HepG2 (cell line): ENCODE results near the gene FBXW8. TPM values are rescaled to one million over a fixed set of nuclear protein-coding genes. Genes with fewer than 3 reads are reported as not detected.

Experiments
- ATF7 ChIP-seq, 2 experiments: fragments of 450-650 bp in 1 of 2; sonication (generic) in 1 of 2; formaldehyde crosslinking in 1 of 2; IDR thresholded peaks; 2 replicates each; pipeline versions ENCODE4 v1.4.0 to v1.6.1; 2016 to 2020; ENCODE audit warnings: antibody characterized with exemption in 1 of 2, mild to moderate bottlenecking in 1 of 2, missing genetic modification reagents in 1 of 2
- DNMT1 ChIP-seq: sonication (generic); formaldehyde crosslinking; IDR thresholded peaks from 2 replicates; pipeline ENCODE4 v1.5.1; 2020; ENCODE audit warnings: mild to moderate bottlenecking, missing genetic modification reagents
- HMG20A ChIP-seq: IDR thresholded peaks from 2 replicates; pipeline ENCODE4 v1.6.1; 2016; ENCODE audit warnings: borderline replicate concordance
- IRF9 ChIP-seq: sonication (generic); formaldehyde crosslinking; IDR thresholded peaks from 2 replicates; pipeline ENCODE4 v1.8.0; 2022; ENCODE audit warnings: missing genetic modification reagents, mild to moderate bottlenecking, borderline replicate concordance
- KLF15 ChIP-seq: sonication (generic); formaldehyde crosslinking; IDR thresholded peaks from 2 replicates; pipeline ENCODE4 v1.8.1; 2023; ENCODE audit warnings: borderline replicate concordance, mild to moderate bottlenecking, inconsistent platforms, missing genetic modification reagents, mixed read lengths
- NFATC3 ChIP-seq: sonication (generic); formaldehyde crosslinking; IDR thresholded peaks from 2 replicates; pipeline ENCODE4 v1.5.1; 2020; ENCODE audit warnings: mild to moderate bottlenecking, missing genetic modification reagents
- NFKBIZ ChIP-seq: IDR thresholded peaks from 2 replicates; pipeline ENCODE4 v1.6.1; 2018; ENCODE audit warnings: missing genetic modification reagents, missing compliant biosample characterization
- NR2F1 ChIP-seq, 2 experiments: fragments of 450-650 bp in 1 of 2; formaldehyde crosslinking in 1 of 2; IDR thresholded peaks; 2 replicates each; pipeline versions ENCODE4 v1.5.0 to v1.6.1; 2016 to 2020; ENCODE audit warnings: mild to moderate bottlenecking in 1 of 2, missing compliant biosample characterization in 1 of 2, missing genetic modification reagents in 1 of 2, moderate library complexity in 1 of 2
- NR2F6 ChIP-seq, 2 experiments: IDR thresholded peaks; 2 replicates each; pipeline ENCODE4 v1.6.1; 2016; ENCODE audit warnings: antibody characterized with exemption in 1 of 2, mild to moderate bottlenecking in 1 of 2
- RAD21 ChIP-seq: fragments of 450-650 bp; formaldehyde crosslinking; IDR thresholded peaks from 2 replicates; pipeline ENCODE4 v1.5.0; 2020; ENCODE audit warnings: mild to moderate bottlenecking
- SAP130 ChIP-seq: IDR thresholded peaks from 2 replicates; pipeline ENCODE4 v1.6.1; 2016; ENCODE audit warnings: low read depth
- SMC3 ChIP-seq: IDR thresholded peaks from 2 replicates; pipeline ENCODE4 v1.6.1; 2011; ENCODE audit warnings: low read length, improper control_type of control experiment
- ZBTB40 ChIP-seq, 2 experiments: fragments of 450-650 bp in 1 of 2; sonication (generic) in 1 of 2; formaldehyde crosslinking in 1 of 2; IDR thresholded peaks; 2 replicates each; pipeline versions ENCODE4 v1.6.1 to v1.8.0; 2016 to 2022; ENCODE audit warnings: antibody characterized with exemption in 1 of 2, mild to moderate bottlenecking in 1 of 2, missing genetic modification reagents in 1 of 2
- ZFYVE20 ChIP-seq: sonication (generic); formaldehyde crosslinking; IDR thresholded peaks from 2 replicates; pipeline ENCODE4 v1.8.0; 2023; ENCODE audit warnings: low read depth, mild to moderate bottlenecking, moderate library complexity, missing genetic modification reagents, borderline replicate concordance
- ZNF430 ChIP-seq: sonication (generic); formaldehyde crosslinking; IDR thresholded peaks from 2 replicates; pipeline ENCODE4 v1.9.0; 2021; ENCODE audit warnings: mild to moderate bottlenecking, missing genetic modification reagents
- ZNF547 ChIP-seq: sonication (generic); formaldehyde crosslinking; IDR thresholded peaks from 2 replicates; pipeline ENCODE4 v1.5.1; 2020; ENCODE audit warnings: mild to moderate bottlenecking, missing genetic modification reagents
- ZNF580 ChIP-seq: IDR thresholded peaks from 2 replicates; pipeline ENCODE4 v1.6.1; 2016; ENCODE audit warnings: low read depth, borderline replicate concordance
- ZNF710 ChIP-seq: sonication (generic); formaldehyde crosslinking; IDR thresholded peaks from 2 replicates; pipeline ENCODE4 v1.5.0; 2020; ENCODE audit warnings: mild to moderate bottlenecking, missing genetic modification reagents, borderline replicate concordance
- polyA plus RNA-seq, 8 experiments: library from polyadenylated mRNA; depleted of rRNA in 3 of 8; stranded (reverse) in 7 of 8; unstranded in 1 of 8; fragments of >200 nt; fragmentation: Illumina TruSeq in 4 of 8; extraction: Trizol in 4 of 8; gene quantifications; 2 replicates each; pipeline versions ENCODE4 v1.2.1 to v1.2.3, GENCODE V29; 2011 to 2016; ENCODE audit warnings: low read depth in 4 of 8, missing spikeins in 1 of 8, mixed read lengths in 1 of 8; ENCODE audit not compliant: insufficient read depth in 1 of 8
- total RNA-seq, 5 experiments: library from RNA; depleted of rRNA; stranded (reverse); fragments of >200 nt; fragmentation: Illumina TruSeq; extraction: Trizol; gene quantifications; 2 replicates each; pipeline ENCODE4 v1.2.3, GENCODE V29; 2016; ENCODE audit warnings: low read depth in 1 of 5

The FBXW8 gene
- total and polyA plus RNA-seq, 2 of the 13 experiments (the other 11 are each of a cell fraction or from before 2014, with no cell fraction given): 5.1 to 5.9 TPM

- no peak for TF ChIP-seq DNMT1 (CRISPR knock-in tag)
- 0 out of 2 replicates have a peak, but pooled peaks have one; percentile 34 for TF ChIP-seq HMG20A (CRISPR knock-in tag)
- TF ChIP-seq ZNF547 (CRISPR knock-in tag): no peak; the same call in 1 of the 2 replicates
- no peak for TF ChIP-seq ZFYVE20 (CRISPR knock-in tag)
- TF ChIP-seq ZBTB40 (IDR thresholded peaks at IDR 0.05): no peak
- TF ChIP-seq ZBTB40 (CRISPR knock-in tag; IDR thresholded peaks at IDR 0.05): no peak
- peak; percentile 18; the same call in 1 of the 2 replicates for TF ChIP-seq RAD21 (CRISPR knock-in tag)
- TF ChIP-seq KLF15 (CRISPR knock-in tag): no peak
- 0 out of 2 replicates have a peak, but pooled peaks have one; percentile 25 for TF ChIP-seq NR2F6 (IDR thresholded peaks at IDR 0.05)
- no peak for TF ChIP-seq NR2F6 (CRISPR knock-in tag; IDR thresholded peaks at IDR 0.05)
- TF ChIP-seq IRF9 (CRISPR knock-in tag): no peak
- TF ChIP-seq NR2F1 (CRISPR knock-in tag; IDR thresholded peaks at IDR 0.05): no peak
- peak; percentile 64 for TF ChIP-seq SAP130
- TF ChIP-seq NFKBIZ (CRISPR knock-in tag): no peak; the same call in 1 of the 2 replicates
- TF ChIP-seq ZNF430 (CRISPR knock-in tag): no peak
- TF ChIP-seq ZNF580: no peak
- no peak for TF ChIP-seq NFATC3 (CRISPR knock-in tag)
- TF ChIP-seq ATF7 (IDR thresholded peaks at IDR 0.05): no peak
- TF ChIP-seq ATF7 (CRISPR knock-in tag; IDR thresholded peaks at IDR 0.05): no peak
- no peak for TF ChIP-seq SMC3
- peak; percentile 63 for TF ChIP-seq ZNF710 (CRISPR knock-in tag)
These were observed 134.0 kb downstream of the FBXW8 start (continued) for GRCh38 chr12:117044790-117045159.
